ENCODE results near the gene PPP1R11. TPM values are rescaled to one million over a fixed set of nuclear protein-coding genes. Genes with fewer than 3 reads are reported as not detected.
A peak's percentile ranks its signal among the peaks of the same experiment; 100 is the strongest.

PPP1R11 gene
- total and polyA plus RNA-seq, 2 of the 13 experiments (the other 11 are each of a cell fraction or from before 2014, with no cell fraction given), result 32.1 to 58.9 TPM

DNA sequence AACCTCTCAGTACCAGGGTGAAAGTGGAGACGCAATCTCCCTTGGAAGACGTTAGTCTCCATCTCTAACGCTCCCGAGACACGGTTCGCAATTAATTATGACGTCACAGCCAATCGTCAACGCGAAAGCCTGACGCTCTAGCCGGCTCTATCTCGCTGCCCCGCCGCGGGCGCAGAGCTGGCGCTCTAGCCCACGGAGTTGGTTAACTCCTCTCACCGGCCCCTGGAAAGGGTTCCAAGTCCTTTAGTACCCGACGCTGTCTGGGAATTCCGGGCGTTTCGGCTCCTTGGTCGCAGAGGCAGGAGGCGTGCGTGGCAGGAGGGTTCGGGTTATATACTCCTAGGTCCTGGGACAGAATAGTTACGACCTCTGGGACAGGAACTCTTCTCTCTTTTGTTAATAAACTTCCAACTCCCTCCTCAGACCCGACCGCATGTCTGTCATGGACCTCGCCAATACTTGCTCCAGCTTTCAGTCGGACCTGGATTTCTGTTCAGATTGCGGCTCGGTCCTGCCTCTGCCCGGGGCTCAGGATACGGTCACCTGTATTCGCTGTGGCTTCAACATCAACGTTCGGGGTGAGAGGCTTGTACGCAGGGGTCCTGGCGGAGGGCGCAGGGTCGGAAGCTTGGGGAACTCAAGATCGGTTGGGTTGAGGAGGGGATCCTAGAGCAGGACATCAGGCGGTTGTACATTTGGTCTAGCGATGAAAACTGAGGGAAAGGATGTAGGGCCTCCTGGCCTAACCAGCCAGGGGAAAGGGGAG lies 5.7 kb upstream of the PPP1R11 start, which contains the start of gene POLR1H (continued):
- no peak for TF ChIP-seq FOXP1 (IDR thresholded peaks at IDR 0.05)
- TF ChIP-seq FOXP1 (CRISPR knock-in tag; IDR thresholded peaks at IDR 0.05), result peak; percentile 28; the same call in 1 of the 2 replicates
- no peak for TF ChIP-seq HOXA9 (CRISPR knock-in tag; IDR thresholded peaks at IDR 0.05; ENCODE audit: borderline replicate concordance)
- TF ChIP-seq ESRRA (CRISPR knock-in tag; IDR thresholded peaks at IDR 0.05; ENCODE audit: low read depth), result peak; percentile 35; the same call in 1 of the 2 replicates
- TF ChIP-seq NFYC (CRISPR knock-in tag; IDR thresholded peaks at IDR 0.05), result peak; percentile 98
- no peak for TF ChIP-seq ZNF234 (CRISPR knock-in tag; conservative IDR thresholded peaks at IDR 0.05)
- TF ChIP-seq ZNF772 (CRISPR knock-in tag; IDR thresholded peaks at IDR 0.05), result no peak
- peak; percentile 90 for TF ChIP-seq KLF6 (CRISPR knock-in tag; IDR thresholded peaks at IDR 0.05)
- TF ChIP-seq, protein P1, sequence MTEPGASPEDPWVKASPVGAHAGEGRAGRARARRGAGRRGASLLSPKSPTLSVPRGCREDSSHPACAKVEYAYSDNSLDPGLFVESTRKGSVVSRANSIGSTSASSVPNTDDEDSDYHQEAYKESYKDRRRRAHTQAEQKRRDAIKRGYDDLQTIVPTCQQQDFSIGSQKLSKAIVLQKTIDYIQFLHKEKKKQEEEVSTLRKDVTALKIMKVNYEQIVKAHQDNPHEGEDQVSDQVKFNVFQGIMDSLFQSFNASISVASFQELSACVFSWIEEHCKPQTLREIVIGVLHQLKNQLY (CRISPR knock-in tag; IDR thresholded peaks at IDR 0.05), result peak; percentile 81
- TF ChIP-seq PREB (CRISPR knock-in tag; IDR thresholded peaks at IDR 0.05), result 0 out of 2 replicates have a peak, but pooled peaks have one; percentile 3
- peak; percentile 96 for TF ChIP-seq ZMYM4 (CRISPR knock-in tag; IDR thresholded peaks at IDR 0.05)
- peak; percentile 45; the same call in 1 of the 2 replicates for TF ChIP-seq RFX3 (CRISPR knock-in tag; IDR thresholded peaks at IDR 0.05)
- TF ChIP-seq DPF2 (CRISPR knock-in tag; IDR thresholded peaks at IDR 0.05; ENCODE audit: borderline replicate concordance, low read depth), result no peak; the same call in 1 of the 2 replicates
- no peak for TF ChIP-seq NONO (IDR thresholded peaks at IDR 0.05)
- peak; percentile 82; the same call in 1 of the 2 replicates for TF ChIP-seq NONO (CRISPR knock-in tag; conservative IDR thresholded peaks at IDR 0.05)
- TF ChIP-seq ZNF549 (CRISPR knock-in tag; IDR thresholded peaks at IDR 0.05), result peak; percentile 66; the same call in 1 of the 2 replicates
- TF ChIP-seq MIXL1 (CRISPR knock-in tag; IDR thresholded peaks at IDR 0.05), result peak; percentile 100
- TF ChIP-seq ZKSCAN1 (IDR thresholded peaks at IDR 0.05; ENCODE audit: low read length), result no peak
- TF ChIP-seq RXRA (CRISPR knock-in tag; IDR thresholded peaks at IDR 0.05), result peak; percentile 28; the same call in 1 of the 2 replicates
- peak; percentile 82; the same call in 1 of the 2 replicates for TF ChIP-seq BCL3 (CRISPR knock-in tag; IDR thresholded peaks at IDR 0.05)
- peak; percentile 67 for TF ChIP-seq ZNF556 (CRISPR knock-in tag; IDR thresholded peaks at IDR 0.05; ENCODE audit: borderline replicate concordance)
- TF ChIP-seq BATF2 (CRISPR knock-in tag; IDR thresholded peaks at IDR 0.05), result 0 out of 2 replicates have a peak, but pooled peaks have one; percentile 10
- peak; percentile 74; the same call in 1 of the 2 replicates for TF ChIP-seq ZNF256 (CRISPR knock-in tag; conservative IDR thresholded peaks at IDR 0.05)
- no peak for TF ChIP-seq NCOA5 (CRISPR knock-in tag; IDR thresholded peaks at IDR 0.05)
- TF ChIP-seq ATF4 (CRISPR knock-in tag; IDR thresholded peaks at IDR 0.05), result peak in 1 of 2 experiments; percentile 36; a peak in 1 of 4 replicates
- TF ChIP-seq MTA1 (CRISPR knock-in tag; IDR thresholded peaks at IDR 0.05; ENCODE audit: borderline replicate concordance), result peak; percentile 73
- peak; percentile 97 for TF ChIP-seq NKX3-1 (CRISPR knock-in tag; IDR thresholded peaks at IDR 0.05)
- peak; percentile 89 for TF ChIP-seq XBP1 (CRISPR knock-in tag; IDR thresholded peaks at IDR 0.05)
